MCF 10A (cell line): Measurements from ENCODE around the gene C19orf73. TPM values are rescaled to one million over a fixed set of nuclear protein-coding genes. Genes with fewer than 3 reads are reported as not detected.

Source experiments
- BruUV-seq: library from RNA; stranded (reverse); fragments of 400-500 nt; replicated peaks from 2 replicates; lab custom pipeline; 2021; lab: Mats Ljungman, UMichigan
- CTCF ChIA-PET: fragments of 300-600 bp; sonication (Branson Sonifier 250); formaldehyde crosslinking; extraction: SDS; loops from one replicate; lab custom pipeline; 2021; ENCODE audit warnings: antibody characterized with exemption, inconsistent platforms; lab: Yijun Ruan, JAX
- POLR2A ChIA-PET: fragments of 300-600, 350-650 bp; sonication (Branson Sonifier 250); formaldehyde crosslinking; extraction: SDS; loops from one replicate; lab custom pipeline; 2020; ENCODE audit warnings: antibody characterized with exemption, inconsistent platforms; lab: Yijun Ruan, JAX
- DNase-seq: peaks from one replicate; pipeline ENCODE4 v3.0.0-alpha.2; 2018; ENCODE audit not compliant: unreplicated experiment
- H3K27ac Mint-ChIP-seq: one replicate; pipeline ENCODE4 v1.8.0; 2022; ENCODE audit warnings: mild to moderate bottlenecking, low read depth, mixed read lengths; ENCODE audit not compliant: unreplicated experiment
- H3K27me3 Mint-ChIP-seq: one replicate; pipeline ENCODE4 v1.8.0; 2022; ENCODE audit warnings: mixed read lengths; ENCODE audit not compliant: insufficient read depth, unreplicated experiment
- H3K36me3 Mint-ChIP-seq: one replicate; pipeline ENCODE4 v1.8.0; 2022; ENCODE audit warnings: mild to moderate bottlenecking, moderate library complexity, mixed read lengths; ENCODE audit not compliant: insufficient read depth, unreplicated experiment
- H3K4me1 Mint-ChIP-seq: one replicate; pipeline ENCODE4 v1.8.0; 2022; ENCODE audit warnings: mixed read lengths; ENCODE audit not compliant: insufficient read depth, unreplicated experiment
- H3K4me3 Mint-ChIP-seq: one replicate; pipeline ENCODE4 v1.8.0; 2022; ENCODE audit warnings: mild to moderate bottlenecking, moderate library complexity, mixed read lengths; ENCODE audit not compliant: unreplicated experiment
- H3K9me3 Mint-ChIP-seq: one replicate; pipeline ENCODE4 v1.8.0; 2022; ENCODE audit warnings: mixed read lengths; ENCODE audit not compliant: unreplicated experiment
- CTCF ChIP-seq: fragments of 200-600 bp; IDR thresholded peaks from one replicate; pipeline ENCODE4 v1.8.0; 2022; ENCODE audit warnings: antibody characterized with exemption, mild to moderate bottlenecking; ENCODE audit not compliant: unreplicated experiment
- intact Hi-C: fragments of 100-400 bp; cut with micrococcal nuclease; formaldehyde crosslinking; loops from 2 replicates; pipeline ENCODE4 v1.14.1; 2022
- total RNA-seq: library from RNA; stranded (reverse); gene quantifications from 2 replicates; pipeline ENCODE4 v1.2.3, GENCODE V29; 2022

The C19orf73 gene
- total RNA-seq, 1 experiment from 2014 or later = 3.2 TPM

GRCh38 chr19:49150944-49151243 lies 32.0 kb upstream of the C19orf73 start:
- no peaks in the 10 kb centered on the region for H3K27me3 Mint-ChIP-seq
- no peak overlapping the region for H3K27ac Mint-ChIP-seq
- no TSS peak for BruUV-seq
- no peak for DNase-seq
- no peak for TF ChIP-seq CTCF
- ChIA-PET POLR2A (interaction anchor here (0.6 to 4.3 kb wide), 7 partner anchors 9 to 157 kb away, joined by 3 to 19 read pairs (median 3); partner anchors contain the start of genes GYS1 and RUVBL2), CTCF (interaction anchor here (0.6 to 1.5 kb wide), 3 partner anchors 53 to 205 kb away, joined by 3 to 5 read pairs (median 3); no protein-coding TSS in a partner anchor)
- peak overlapping the region; percentile 82 for H3K4me3 Mint-ChIP-seq
- H3K4me1 Mint-ChIP-seq = peaks cover 12% of the 10 kb centered on the region
- H3K36me3 Mint-ChIP-seq = no peaks in the 10 kb centered on the region
- intact Hi-C loops = no loop called here
- peaks cover 17% of the 10 kb centered on the region for H3K9me3 Mint-ChIP-seq

GRCh38 chr19:49150106-49150943 lies 31.4 kb upstream of the C19orf73 start:
- TF ChIP-seq CTCF = no peak
- H3K4me1 Mint-ChIP-seq = peaks cover 17% of the 10 kb centered on the region
- BruUV-seq = TSS peak; percentile 71
- H3K27me3 Mint-ChIP-seq = no peaks in the 10 kb centered on the region
- POLR2A ChIA-PET = interaction anchor here (0.6 to 4.3 kb wide), 11 partner anchors 8 to 526 kb away, joined by 3 to 19 read pairs (median 4); partner anchors contain the start of genes GYS1, PRMT1, RUVBL2 and TRPM4
- intact Hi-C loops = no loop called here
- DNase-seq = peak; percentile 78
- CTCF ChIA-PET = interaction anchor here (0.6 to 1.5 kb wide), 5 partner anchors 13 to 91 kb away, joined by 3 to 5 read pairs (median 3); no protein-coding TSS in a partner anchor
- H3K9me3 Mint-ChIP-seq = peaks cover 17% of the 10 kb centered on the region
- peak overlapping the region; percentile 52 for H3K27ac Mint-ChIP-seq
- no peaks in the 10 kb centered on the region for H3K36me3 Mint-ChIP-seq
- peak overlapping the region; percentile 82 for H3K4me3 Mint-ChIP-seq

- Mint-ChIP-seq H3K27ac (peak overlapping the region; percentile 52), H3K36me3 (no peaks in the 10 kb centered on the region), H3K4me1 (peaks cover 17% of the 10 kb centered on the region), H3K4me3 (peak overlapping the region; percentile 82), H3K27me3 (no peaks in the 10 kb centered on the region), H3K9me3 (peaks cover 15% of the 10 kb centered on the region)
- intact Hi-C loops = loop anchor here (1.0 to 5.0 kb wide), 2 partner anchors 37 to 55 kb away; partner anchors contain the start of gene LIN7B
- ChIA-PET CTCF (interaction anchor here (0.5 to 1.9 kb wide), 6 partner anchors 13 to 76 kb away, joined by 3 to 11 read pairs (median 4); no protein-coding TSS in a partner anchor), POLR2A (interaction anchor here (0.6 to 4.3 kb wide), 12 partner anchors 9 to 527 kb away, joined by 3 to 19 read pairs (median 4); partner anchors contain the start of genes GYS1, LIN7B, PPFIA3 and PRMT1)
- DNase-seq = peak; percentile 89
- BruUV-seq = no TSS peak
- no peak for TF ChIP-seq CTCF
Measured at GRCh38 chr19:49149652-49150105, 30.7 kb upstream of the C19orf73 start.
